Measurements from ENCODE around the gene ZFAND3.

Gene ZFAND3

GRCh38 chr6:38187325-38187724, 367.8 kb downstream of the ZFAND3 start:
- peak; percentile 48 for DNase-seq (ENCODE audit: low spot score)

- DNase-seq (ENCODE audit: low spot score), result no peak
Observed at GRCh38 chr6:38187811-38188590, 368.5 kb downstream of the ZFAND3 start.

- DNase-seq (ENCODE audit: low spot score), result no peak
Observed at GRCh38 chr6:38188677-38189335, 369.3 kb downstream of the ZFAND3 start.

- DNase-seq (ENCODE audit: low spot score), result no peak
Observed at GRCh38 chr6:38191418-38191817, 371.9 kb downstream of the ZFAND3 start.

GRCh38 chr6:38192011-38192410, 372.5 kb downstream of the ZFAND3 start:
- DNase-seq (ENCODE audit: low spot score), result no peak

DNA sequence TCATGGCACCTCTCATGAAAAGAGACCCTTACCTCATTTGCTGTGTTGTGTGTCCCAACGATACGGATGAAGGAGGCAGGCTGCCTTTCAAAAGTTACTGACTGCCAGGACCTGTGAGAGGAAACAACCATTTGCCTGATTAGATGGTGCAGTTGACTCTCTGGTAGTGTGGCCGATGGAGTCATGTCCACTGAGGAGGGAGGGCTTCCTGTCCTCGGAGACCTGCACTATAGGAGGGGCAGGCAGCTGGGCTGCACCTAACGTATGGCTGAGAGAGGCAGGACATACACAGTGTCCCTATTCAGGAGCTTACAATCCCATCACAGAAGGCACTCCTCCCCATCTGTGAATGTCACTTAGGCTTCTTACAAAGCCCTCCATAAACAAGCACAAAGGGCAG, 373.0 kb downstream of the ZFAND3 start:
- DNase-seq (ENCODE audit: low spot score), result no peak

DNA sequence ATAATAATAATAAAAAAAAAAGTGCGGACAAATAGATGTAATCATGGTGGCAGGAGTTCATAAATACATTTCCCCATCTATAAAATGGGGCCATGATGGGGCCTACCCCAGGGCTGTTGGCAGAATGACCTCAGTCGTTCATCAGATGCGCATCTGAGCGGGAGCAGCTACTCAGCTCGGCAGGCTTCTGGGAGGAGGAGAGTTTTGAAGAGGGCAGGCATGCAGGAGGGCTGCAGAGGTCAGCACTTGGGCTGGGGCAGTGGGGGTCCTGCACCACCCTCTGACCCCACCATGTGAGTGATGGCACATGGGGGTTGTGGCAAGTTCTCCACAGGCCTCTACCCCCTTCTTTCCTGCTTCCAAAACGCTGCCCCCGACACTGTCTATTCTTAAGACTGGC, 373.5 kb downstream of the ZFAND3 start:
- no peak for DNase-seq (ENCODE audit: low spot score)

DNA sequence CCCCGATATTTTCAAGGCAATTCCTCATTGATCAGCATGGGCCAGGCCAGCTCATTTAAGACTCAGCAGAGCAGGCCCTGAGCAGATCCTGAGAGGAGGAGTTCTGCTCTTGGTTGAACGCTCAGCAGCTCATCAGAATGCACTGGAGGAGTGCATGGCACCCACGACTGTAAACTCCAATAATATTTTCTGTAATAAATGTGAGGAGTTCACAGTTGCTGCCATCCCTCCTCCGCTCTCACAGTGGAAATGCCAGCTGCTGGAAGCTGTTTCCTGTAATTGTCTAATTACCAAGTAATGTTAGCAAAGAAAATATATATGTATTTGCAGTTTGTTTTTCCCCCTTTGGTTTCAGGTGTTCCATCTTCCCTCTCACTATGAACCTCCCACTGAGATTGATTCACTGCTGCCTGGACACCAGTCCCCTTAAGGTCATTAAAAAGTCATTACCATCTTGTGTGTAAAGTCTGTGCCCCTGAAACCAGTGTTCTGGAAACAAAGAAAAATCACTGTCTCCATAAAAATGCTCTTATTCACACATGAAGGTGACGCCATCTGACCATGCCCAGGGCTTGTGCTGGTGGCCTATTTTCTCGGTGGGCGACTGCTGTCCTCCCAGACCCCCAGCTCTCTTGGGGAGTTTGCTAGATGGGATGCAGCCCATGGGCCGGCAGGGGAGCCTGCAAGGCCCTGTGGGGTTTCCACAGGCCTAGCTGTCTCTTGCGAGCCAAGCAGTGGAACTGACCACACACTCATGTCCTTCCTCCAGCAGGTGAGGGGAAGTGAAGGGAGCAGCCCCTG, 374.2 kb downstream of the ZFAND3 start:
- no peak for DNase-seq (ENCODE audit: low spot score)

- DNase-seq (ENCODE audit: low spot score), result no peak
Observed at GRCh38 chr6:38194282-38194572, 374.7 kb downstream of the ZFAND3 start.

GRCh38 chr6:38194589-38194988, 375.1 kb downstream of the ZFAND3 start:
- no peak for DNase-seq (ENCODE audit: low spot score)

GRCh38 chr6:38195113-38195635, 375.6 kb downstream of the ZFAND3 start:
- no peak for DNase-seq (ENCODE audit: low spot score)

- DNase-seq (ENCODE audit: low spot score), result no peak
Observed at GRCh38 chr6:38198219-38198618, 378.7 kb downstream of the ZFAND3 start.
